ENCODE results near the gene STAT5B.

STAT5B gene

GRCh38 chr17:42285346-42286050 is 9.3 kb upstream of the STAT5B start:
- FAIRE-seq (no peak), DNase-seq (ENCODE audit: low spot score) (no peak)

DNA sequence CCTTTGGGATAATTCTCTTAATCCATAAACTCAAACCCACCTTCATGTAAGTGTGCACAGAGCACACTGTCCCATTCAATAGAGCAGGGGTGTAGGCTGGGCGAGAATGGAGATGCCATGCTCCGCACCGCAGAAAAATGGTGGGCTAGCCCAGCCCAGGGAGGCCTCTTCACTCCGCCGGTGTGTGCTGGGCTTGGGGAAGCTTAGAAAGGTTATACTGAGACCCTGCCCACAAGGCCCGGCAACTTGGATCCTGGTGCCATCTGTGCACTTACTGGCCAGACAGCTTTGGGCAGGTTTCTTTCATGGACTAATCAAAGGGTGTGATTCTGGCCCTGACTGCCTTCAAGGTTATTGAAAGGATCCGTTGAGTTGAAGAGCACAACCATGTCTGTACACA is 8.4 kb upstream of the STAT5B start:
- DNase-seq (ENCODE audit: low spot score) (no peak), FAIRE-seq (no peak)

- DNase-seq (ENCODE audit: low spot score) (no peak), FAIRE-seq (no peak)
These were observed 7.8 kb upstream of the STAT5B start for GRCh38 chr17:42284024-42284369.

- DNase-seq (ENCODE audit: low spot score), result no peak
These were observed 7.2 kb upstream of the STAT5B start for GRCh38 chr17:42283241-42284023.

GRCh38 chr17:42282478-42283080 is 6.4 kb upstream of the STAT5B start:
- FAIRE-seq (no peak), DNase-seq (ENCODE audit: low spot score) (no peak)

More at GRCh38 chr17:42283241-42284023, 7.2 kb upstream of the STAT5B start:
- no peak for FAIRE-seq

DNA sequence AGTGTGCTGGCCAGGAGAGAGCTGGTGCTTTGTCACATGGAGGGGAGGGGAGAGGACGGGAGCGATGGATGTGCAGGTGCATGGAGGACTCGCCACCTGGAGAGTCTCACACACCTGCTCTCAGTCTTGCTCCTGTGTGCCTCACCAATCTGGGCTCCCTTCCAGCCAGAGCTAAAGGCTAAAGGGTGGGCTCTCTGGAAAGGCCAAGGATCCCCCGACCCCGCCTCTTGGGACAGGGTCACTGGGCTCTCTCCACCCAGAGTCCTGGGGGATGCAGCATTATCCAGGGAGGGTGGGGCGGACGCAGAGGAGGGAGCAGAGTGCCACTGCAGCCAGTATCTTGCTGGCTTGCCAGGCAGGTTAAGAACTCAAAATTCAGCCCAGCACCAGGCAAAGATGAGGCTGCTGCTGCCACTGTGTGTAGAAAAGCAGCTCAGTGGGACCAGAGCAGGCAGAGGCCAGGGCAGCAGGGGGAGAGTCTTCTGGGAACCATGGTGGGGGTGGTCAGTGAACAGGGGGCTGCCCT is 5.4 kb upstream of the STAT5B start:
- FAIRE-seq (no peak), DNase-seq (ENCODE audit: low spot score) (no peak)

- FAIRE-seq (no peak), DNase-seq (ENCODE audit: low spot score) (no peak)
These were observed 3.8 kb upstream of the STAT5B start for GRCh38 chr17:42279776-42280630.

GRCh38 chr17:42277342-42277712 is 1.1 kb upstream of the STAT5B start:
- DNase-seq (ENCODE audit: low spot score) (no peak), FAIRE-seq (no peak)

DNA sequence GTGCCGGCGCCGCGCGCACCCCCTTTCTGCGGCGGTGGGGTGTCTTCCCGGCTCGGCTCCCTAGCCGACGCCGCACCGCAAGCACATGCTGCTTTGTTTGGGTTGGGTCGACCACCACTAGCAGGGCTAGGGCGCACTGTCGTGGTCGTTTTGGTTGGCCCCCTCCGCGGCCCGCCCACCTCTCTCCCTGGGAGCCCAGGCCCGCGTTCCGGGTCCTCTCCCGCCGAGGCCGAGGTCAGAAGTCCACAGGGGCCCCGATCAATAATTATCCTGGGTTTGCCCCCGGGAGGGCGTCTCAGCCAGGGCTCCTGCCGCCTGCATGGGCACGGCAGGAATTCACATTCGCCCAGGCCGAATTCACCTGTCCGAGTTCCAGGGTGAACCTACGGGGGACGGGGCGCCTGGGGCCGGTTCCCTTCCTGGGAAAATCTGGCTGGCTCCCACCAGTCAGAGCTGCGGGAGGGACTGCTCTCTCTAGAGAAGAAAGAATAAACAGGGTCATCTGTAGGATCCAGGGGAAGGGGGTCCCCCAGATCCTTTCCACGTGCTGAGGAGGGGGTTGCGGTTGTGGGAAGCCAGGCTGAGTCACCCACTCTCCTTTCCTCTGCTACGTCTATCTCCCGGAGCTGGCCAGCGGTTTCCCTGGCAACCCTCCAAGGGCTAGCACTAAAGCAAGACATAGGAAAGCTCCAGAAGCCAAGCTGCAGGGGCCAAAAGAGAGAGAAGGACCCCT is 584 bp upstream of the STAT5B start:
- DNase-seq (ENCODE audit: low spot score) (peak; percentile 77), FAIRE-seq (no peak)

DNA sequence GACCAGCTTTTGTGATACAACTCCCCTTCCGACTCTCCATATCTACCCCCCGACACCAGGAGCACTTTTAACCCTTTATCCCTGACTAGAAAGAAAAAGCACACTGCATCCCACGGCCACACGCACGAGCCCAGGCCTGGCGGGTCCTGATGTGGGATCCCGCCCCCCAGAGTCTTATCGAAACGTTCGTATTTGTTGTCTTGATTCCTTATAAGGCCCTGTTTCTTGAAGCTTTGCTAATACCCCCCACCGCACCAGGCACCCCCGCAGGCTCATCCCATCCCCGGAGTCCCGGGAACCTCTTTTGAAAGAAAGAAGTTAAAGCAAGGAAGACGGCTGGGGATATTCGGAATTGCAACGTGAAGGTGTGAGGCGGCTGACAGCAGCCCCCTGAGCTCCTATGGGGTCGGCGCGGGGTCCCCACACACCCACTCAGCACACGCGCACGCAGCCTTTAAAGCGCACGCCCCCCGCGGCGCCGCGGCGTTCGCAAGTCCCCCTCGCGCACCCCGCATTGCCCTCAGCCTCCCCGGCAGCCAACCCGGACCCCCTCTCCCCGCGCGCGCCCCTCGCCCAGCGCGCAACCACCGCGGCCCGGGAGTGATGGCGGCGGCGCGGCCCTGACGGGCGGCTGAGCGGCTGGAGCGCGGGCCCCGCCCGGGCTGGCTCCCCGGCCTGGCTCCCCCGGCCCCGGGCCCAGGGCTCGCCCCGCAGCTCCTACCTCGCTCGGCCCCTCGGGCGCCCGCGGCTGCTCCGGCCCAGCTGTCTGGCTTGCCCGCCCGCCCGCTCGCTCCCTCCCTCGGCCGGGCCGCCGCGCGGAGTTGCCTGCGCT is 448 bp downstream of the STAT5B start:
- FAIRE-seq, result no peak
- DNase-seq (ENCODE audit: low spot score), result no peak

DNA sequence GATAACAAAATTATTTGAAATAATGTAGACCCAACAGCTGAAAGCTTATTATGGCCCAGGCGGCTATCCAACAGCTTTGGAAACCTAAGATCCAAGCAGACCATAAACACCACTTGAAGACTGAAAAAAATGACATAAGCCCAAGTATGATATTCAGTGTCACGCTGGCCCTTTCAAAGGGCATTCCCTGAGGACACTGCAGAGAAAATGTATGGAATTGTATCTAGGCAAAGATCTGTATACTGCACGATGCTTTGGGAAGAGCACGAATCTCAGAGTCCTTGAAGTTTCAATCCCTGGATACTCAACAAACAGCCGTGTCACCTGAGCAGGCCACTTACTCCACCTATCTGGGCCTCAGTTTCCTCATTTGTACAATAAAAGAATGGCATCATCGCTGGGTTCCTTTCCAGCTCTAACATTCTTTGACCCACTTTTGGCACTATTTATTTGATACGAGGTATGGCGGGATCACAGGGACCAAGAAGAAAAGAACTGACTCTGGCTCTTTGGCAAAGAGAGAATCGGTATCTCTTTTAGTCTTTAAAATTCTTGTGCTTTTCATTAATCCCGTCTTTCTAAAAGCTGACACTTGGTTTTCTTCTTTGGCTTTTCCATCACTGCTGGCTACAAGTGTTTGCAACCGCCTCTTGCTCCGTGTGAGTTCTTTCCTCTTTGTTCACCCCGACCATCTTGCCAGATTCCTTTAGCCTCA is 1.2 kb downstream of the STAT5B start:
- FAIRE-seq, result no peak
- DNase-seq (ENCODE audit: low spot score), result no peak

DNA sequence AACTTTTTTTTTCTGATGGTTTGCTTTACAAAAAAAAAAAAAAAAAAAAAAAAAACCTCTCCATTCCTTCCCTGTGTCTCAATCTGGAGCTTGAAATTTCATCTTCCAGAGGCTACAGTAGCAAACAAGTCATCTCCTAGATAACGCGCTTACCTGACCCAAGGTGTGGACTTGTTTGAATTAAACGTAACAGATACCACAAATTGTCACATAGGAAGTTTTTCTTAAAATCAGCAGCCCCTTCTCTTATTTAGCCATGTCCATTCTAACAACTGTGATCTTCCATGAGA is 2.0 kb downstream of the STAT5B start:
- no peak for DNase-seq (ENCODE audit: low spot score)
- no peak for FAIRE-seq

DNA sequence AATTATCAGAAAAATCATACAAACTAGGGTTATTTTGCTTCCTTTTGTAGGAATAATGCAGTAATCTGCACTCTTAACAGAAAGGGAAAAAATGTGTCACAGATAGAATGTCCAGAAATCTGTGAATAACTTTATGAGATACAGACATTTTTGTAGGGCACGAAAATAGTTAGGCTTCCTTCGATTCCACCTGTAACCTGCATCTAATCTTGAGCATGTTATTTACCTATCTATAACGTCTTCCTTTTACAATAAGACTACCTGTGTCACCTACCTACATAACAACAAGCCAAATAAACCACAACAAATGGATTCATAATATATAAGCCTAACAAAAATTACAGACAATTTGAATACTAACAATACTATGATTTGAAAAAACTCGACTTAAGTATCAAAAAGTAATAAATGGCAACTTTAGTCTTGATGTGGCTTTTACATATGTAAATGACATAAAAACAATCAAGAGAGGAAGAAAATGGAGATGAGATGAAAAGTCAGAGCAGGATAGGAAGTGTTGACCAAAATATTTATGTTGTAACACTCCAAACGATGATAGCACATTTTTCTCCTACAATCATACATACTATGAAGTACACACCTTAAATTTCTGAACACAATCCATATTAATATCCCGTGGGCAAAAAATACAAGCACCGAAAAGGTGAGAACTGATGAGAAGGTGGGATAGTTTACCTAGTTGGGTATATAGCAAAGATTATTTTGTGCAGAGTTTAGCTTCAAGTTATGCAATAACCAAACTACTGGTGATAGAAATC is 2.5 kb downstream of the STAT5B start:
- no peak for FAIRE-seq
- DNase-seq (ENCODE audit: low spot score), result no peak

DNA sequence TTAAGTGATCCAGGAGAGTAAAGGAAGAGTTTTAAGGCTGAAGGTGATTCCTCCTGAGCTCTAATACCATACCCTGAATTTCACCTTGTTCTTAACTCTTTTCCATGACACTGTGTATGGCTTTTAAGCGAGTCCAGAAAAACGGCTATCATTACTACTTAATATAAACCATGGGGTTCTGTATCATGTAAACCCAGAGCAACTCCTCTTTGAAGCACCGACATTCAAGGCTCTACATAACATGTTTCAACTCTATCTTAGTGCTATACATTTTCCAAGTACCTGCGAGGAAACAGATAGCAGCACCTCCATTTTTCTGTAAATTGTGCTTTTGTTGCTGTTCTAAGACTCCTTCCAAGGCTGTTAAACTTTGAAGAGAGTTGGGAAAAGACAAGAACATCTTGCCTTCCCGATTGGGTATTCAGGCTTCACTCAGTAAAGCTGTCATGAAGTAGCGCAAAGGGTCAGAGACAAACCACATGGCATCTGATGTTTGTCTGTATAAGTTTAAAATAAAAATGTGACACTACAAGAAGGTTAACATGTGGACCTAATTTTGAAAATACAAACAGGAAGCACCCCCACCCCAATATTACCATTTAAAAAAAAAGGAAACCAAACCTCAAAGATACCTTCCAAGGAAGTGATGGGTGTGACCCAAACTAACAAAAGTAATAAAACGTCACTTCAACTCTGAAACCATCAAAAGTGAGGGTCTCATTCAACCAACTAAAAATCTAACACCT is 3.9 kb downstream of the STAT5B start:
- no peak for DNase-seq (ENCODE audit: low spot score)
- FAIRE-seq, result no peak

DNA sequence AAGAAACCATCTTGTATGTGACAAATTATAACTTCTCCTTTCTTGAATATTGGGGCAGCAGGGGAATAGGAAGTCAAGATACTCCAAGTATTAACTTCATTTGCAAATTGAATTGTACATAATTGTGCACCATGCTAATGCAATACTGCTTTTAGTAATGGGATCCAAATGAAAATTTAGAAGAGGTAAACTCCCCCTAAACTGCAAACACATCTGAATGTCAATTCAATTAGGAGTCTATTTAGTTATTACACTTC is 4.5 kb downstream of the STAT5B start:
- DNase-seq (ENCODE audit: low spot score), result no peak
- no peak for FAIRE-seq

DNA sequence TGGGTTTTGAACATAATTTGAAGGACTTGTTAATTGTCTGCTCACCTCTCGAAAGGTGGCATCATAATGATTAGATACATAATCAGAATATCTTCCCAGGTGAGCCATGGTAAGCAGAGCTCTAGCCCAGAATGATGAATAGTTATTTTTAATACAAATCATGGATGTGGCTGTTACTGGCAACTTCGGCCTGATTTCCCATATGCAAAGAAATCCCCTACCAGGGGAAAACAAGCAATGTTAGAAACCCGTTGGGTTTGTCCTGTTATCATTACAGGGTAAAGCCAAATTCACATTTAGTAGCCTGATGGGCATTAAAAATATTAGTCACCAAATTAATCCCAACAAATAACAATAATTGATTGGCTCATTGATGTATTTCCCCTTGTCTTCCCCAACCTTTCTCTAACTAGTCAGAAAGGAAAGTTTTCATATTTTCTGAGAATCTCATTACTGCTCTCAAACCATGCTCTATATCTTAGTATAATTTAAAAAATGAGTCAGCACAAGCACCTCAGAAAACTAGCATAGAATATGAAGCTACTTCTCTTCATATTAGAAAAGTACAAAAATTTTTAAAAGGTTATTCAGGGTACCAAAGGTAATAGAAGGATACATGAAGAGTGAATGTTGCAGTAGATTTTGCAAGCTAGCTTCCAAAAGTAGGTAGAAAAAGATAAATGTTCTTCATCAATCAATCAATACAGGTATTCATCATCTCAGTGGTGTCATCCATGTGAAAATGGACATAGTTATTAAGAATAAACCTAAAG is 5.0 kb downstream of the STAT5B start:
- no peak for FAIRE-seq
- no peak for DNase-seq (ENCODE audit: low spot score)

DNA sequence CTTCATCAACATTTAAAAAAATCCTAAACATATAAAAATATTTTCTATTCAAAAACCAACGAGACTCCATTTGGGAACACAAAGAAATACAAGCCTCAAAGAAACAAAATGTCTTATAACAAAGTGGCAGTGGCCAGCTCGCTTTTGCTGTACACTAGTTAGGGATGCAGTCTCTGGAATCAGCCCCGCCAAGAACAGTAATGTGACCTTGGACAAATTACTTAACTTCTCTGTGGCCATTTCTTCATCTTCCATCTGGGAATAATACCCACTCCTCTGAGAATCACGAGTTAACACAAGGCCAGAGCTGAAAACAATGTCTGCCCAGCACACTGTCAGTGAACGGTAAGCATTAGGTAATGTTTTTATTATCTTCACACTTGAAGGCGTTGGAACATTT is 5.6 kb downstream of the STAT5B start:
- FAIRE-seq (no peak), DNase-seq (ENCODE audit: low spot score) (no peak)

- DNase-seq (ENCODE audit: low spot score), result no peak
- FAIRE-seq, result no peak
These were observed 6.0 kb downstream of the STAT5B start for GRCh38 chr17:42270170-42270535.

Measured in urothelium cell line (cell line).